KBM-7 (cell line): ENCODE data around the gene ZIC1.

Source experiments
- DNase-seq: peaks from one replicate; pipeline ENCODE4 v3.0.0-alpha.2; 2015
- in situ Hi-C: fragments of 300-500 bp; cut with MboI; formaldehyde crosslinking; loops from 2 replicates; pipeline ENCODE4 v1.14.3; 2020; ENCODE audit warnings: low sequenced_read_pairs, low pct_unique_long_range_greater_than_20kb, mixed read lengths

ZIC1 gene

GRCh38 chr3:147406028-147406931 lies 2.9 kb upstream of the ZIC1 start, which contains the start of gene ZIC4:
TSS of gene ZIC4 (minus strand) at chr3:147406543. CDS start at chr3:147402797, 3,746 bp downstream.
- in situ Hi-C loops, result no loop called here
- no peak for DNase-seq

DNA sequence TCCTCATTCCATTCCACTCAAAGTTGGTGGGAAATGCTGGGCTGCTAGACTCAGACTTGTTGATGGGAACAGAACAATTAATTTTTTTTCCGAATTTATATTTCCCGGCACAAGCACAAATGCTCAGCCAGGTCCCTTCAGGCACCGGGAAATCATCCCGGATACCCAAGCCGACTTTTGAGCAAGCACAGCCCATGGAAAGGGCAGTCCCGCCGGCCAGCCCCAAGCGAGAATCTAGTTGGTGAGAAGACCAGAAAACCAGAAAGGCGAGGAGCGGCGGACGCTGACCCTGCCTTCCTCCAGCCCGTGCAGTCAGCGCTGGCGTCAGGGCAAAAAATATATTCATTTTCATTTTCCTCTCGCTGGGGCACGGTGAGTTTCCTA lies 2.1 kb upstream of the ZIC1 start:
- DNase-seq, result no peak
- in situ Hi-C loops, result no loop called here

GRCh38 chr3:147407498-147408187 lies 1.5 kb upstream of the ZIC1 start:
- no peak for DNase-seq
- in situ Hi-C loops, result no loop called here

DNA sequence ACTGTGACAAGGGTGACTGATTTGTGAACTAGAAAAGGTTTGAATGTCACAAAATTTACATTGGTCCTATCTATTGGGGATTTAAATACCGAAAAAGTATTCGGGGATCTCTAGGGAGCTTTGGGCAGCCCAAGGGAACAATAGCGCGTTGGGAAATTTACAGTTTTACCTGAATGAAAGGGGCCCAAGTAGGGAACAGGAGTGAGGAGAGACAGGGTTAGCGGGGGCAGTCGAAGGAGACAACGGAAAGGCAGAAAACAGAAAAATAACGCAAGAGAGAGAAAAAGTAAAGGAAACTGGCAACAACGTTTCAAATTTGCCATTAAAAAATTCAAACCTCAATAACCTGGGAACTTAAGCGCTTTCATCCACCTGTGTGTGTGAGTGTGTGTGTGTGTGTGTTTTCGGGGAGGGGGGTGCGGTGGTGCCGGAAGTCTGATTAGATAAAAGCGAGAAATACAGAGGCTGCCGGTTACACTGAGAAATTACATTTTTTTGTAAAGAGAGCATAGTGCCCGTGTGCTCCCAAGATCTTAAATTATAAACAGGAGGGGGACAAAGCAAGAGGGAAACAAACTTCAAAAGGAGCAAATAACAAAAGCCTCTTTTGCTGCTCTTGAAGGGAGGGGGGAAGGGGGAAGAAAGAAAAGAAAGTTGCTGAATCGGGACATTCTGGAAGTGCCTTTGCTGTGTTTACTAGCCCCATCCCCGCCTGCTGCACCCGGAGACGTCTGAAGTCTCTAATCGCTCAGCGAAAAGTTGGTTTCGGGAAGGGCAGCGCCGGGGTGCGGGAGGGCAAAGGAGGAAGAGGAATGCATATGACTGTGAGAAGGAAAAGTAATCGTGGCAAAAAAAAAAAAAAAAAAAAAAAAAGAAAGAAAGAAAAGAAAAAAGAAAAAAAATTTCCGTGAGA lies 721 bp upstream of the ZIC1 start:
- in situ Hi-C loops, result no loop called here
- no peak for DNase-seq

- in situ Hi-C loops, result no loop called here
These were observed 956 bp downstream of the ZIC1 start for GRCh38 chr3:147410116-147410525.

GRCh38 chr3:147410526-147411237 lies 1.5 kb downstream of the ZIC1 start:
- DNase-seq, result peak; percentile 47
- in situ Hi-C loops, result no loop called here

More at GRCh38 chr3:147410116-147410525, 956 bp downstream of the ZIC1 start:
- no peak for DNase-seq

- in situ Hi-C loops, result no loop called here
- peak; percentile 30 for DNase-seq
These were observed 2.2 kb downstream of the ZIC1 start for GRCh38 chr3:147411238-147411814.

- in situ Hi-C loops, result no loop called here
These were observed 2.7 kb downstream of the ZIC1 start for GRCh38 chr3:147411815-147412241.

GRCh38 chr3:147412261-147412916 lies 3.2 kb downstream of the ZIC1 start:
- in situ Hi-C loops, result no loop called here
- DNase-seq, result no peak

More at GRCh38 chr3:147411815-147412241, 2.7 kb downstream of the ZIC1 start:
- DNase-seq, result no peak

DNA sequence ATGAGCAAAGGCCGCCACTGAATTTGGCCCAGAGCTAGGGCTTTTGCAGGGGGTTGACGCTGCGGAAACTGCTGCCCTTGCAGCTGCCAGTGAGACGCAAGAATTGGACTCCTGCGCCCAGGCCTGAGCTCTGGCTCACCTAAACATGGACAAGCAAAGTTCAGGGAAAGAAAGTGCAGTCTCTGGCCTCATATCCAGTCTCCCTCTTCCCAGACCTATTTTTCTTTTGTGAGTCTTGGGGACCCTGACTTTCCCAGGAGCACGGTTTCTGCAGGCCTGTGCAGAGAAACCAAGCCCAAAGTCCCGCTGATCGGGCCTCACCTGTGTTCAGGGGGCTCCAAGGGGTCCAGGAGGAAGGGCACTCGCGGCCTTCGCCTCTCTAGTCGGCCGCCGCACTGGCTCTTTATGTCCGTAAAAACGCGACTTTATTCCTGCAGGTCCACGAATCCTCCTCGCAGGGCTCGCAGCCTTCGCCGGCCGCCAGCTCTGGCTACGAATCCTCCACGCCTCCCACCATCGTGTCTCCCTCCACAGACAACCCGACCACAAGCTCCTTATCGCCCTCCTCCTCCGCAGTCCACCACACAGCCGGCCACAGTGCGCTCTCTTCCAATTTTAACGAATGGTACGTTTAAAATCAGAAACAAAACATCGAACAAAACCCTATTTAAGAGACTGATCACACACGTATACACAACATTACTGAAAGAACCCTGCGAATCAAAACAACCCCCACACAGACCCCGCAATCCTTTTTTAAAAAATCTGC lies 3.9 kb downstream of the ZIC1 start:
- no peak for DNase-seq
- in situ Hi-C loops, result no loop called here

DNA sequence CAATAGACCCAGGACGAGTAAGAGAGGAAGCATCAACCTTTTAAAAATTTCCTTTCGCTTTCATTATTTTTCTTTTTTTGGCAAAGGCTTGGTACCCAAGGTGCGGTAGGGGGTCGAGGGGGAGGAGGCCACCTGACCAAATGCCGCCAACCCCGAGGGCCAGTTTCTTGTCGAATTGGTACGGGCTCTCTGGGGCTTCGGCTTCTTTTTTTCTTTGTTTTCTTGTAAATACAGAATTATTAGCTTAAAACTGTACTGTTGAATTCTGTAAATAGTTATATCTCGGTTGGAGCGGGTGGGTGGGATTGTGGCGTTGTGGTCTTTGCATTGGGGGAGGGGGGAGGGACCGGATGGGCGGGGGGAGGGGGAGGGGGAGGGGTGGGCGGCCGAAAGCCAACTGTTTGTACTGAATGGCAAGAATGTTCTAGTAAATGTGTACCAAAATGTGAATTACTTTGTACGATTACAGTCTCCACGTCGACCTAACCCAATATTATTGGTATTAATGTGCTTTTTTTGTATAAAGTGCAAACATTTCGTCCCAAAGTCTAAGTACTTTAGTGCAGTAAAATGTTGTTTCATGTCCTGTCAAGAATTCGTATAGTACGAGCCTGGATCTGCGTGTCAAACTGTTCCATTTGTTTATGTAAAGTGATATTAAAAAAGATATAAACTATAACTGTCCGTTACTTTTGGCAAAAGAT lies 4.7 kb downstream of the ZIC1 start:
- DNase-seq, result no peak
- in situ Hi-C loops, result no loop called here

DNA sequence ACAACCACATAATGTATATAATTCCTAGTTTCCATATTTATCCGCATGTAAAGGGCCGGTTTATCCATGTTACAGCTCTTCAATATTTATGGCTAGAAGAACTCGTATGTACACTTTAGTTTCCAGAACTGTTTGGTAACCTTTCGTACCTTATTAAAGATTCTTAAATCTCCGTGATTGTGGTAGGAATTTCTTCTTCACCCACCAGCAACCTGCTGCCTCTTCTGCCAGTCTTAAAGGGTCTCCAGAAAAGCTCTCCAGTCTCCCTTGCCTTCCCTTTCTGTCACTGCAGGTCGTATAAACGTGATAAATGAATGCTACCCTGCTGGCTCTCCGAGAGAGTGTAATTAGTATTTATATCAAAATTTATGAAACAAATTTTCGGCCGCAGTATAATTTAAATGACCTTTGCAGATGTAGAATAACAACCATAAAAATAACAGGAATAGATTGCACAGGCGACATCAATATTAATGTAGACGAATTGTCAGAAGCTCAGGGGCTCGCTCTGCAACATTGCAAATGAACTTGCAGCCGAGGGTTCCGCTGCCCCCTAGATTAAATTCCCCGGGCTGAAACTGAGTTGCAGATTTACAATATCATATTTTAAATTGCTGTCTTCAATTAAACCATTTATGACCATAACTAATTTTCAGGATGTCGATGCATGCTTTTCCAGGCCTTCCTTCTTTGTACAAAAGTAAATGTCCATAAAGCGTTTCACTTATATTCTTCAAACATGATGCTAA lies 5.4 kb downstream of the ZIC1 start:
- in situ Hi-C loops, result no loop called here
- DNase-seq, result no peak

GRCh38 chr3:147415286-147415685 lies 6.1 kb downstream of the ZIC1 start:
- in situ Hi-C loops, result no loop called here

DNA sequence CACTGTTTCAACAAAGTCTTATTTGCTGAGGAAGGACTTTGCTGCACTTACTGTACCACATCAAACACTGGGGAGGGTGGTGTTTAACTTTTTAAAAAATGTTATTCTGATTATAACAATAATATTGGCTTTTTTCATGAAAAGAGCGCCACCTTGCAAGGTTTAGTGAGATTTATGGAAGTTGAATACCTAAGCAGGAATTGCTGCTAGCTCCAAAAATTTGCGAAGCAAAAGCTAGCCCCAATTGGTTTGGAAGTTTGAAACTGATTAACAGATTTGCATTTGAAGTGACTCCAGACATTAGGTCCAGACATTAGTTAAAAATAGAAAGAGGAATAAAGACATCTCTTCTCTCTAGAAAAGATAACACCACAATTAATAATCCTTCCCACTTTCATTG lies 6.7 kb downstream of the ZIC1 start:
- in situ Hi-C loops, result no loop called here
- DNase-seq, result no peak

More at GRCh38 chr3:147415286-147415685, 6.1 kb downstream of the ZIC1 start:
- DNase-seq, result no peak

GRCh38 chr3:147416931-147417330 lies 7.8 kb downstream of the ZIC1 start:
- no peak for DNase-seq
- in situ Hi-C loops, result no loop called here
